Stimulated activated CD4-positive, alpha-beta T cell treated with anti-CD3 and anti-CD28 coated beads, Interleukin-4, amount 100 ng/mL, for 4 hours (primary cell): Measurements from ENCODE around the gene PRR35.

ENCODE experiments used
- DNase-seq, 2 experiments: peaks; one replicate each; pipeline ENCODE4 v3.0.0-alpha.2; 2020

PRR35 gene

DNA sequence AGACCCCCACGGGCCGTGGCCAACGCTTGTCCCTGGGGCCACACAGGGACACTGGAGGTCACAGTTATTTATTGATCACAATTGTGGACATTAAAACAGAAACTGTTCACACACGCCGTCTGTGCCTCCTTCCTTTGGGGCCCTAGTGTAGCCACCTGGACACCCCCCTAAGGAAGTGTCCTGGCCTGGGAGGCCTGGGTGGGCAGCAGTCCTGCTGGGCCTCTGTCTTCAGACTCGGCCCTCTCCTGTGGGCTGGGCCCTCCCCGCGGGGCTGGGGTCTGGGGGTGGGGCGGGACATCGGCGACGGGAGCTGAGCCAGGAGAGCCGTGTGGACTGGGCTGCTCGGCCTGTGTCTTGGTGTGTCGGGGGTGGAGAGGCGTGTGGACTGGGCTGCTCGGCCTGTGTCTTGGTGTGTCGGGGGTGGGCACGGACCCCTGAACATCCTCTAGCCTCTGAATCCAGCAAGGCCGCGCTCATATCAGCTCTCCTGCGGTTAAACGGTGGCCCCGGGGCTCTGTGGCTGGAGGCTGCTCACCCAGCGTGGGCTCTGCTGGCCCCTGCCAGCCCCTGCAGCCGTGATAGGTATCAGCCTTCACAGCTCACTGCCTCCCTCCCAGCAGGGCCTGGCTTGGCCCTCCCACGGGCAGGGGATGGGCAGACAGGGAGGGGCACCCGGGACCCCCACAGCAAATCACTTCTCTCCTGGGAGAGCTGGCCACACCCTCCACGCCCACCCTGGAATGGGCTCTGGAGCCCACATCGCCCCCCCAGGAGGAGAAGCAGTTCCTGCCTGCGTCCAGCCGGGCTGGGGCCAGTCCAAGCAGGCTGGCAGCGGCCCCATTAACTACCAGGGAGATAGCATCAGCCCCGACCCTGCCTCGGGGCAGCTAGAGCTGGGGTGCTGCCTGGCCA lies 5.5 kb downstream of the PRR35 start:
- no peak for DNase-seq

GRCh38 chr16:566475-567372 lies 6.5 kb downstream of the PRR35 start, which contains the start of gene NHLRC4:
TSS of gene NHLRC4 (plus strand) at chr16:567005. CDS start at chr16:568048, 1,043 bp downstream.
- DNase-seq: peak; percentile 21 to 36

DNA sequence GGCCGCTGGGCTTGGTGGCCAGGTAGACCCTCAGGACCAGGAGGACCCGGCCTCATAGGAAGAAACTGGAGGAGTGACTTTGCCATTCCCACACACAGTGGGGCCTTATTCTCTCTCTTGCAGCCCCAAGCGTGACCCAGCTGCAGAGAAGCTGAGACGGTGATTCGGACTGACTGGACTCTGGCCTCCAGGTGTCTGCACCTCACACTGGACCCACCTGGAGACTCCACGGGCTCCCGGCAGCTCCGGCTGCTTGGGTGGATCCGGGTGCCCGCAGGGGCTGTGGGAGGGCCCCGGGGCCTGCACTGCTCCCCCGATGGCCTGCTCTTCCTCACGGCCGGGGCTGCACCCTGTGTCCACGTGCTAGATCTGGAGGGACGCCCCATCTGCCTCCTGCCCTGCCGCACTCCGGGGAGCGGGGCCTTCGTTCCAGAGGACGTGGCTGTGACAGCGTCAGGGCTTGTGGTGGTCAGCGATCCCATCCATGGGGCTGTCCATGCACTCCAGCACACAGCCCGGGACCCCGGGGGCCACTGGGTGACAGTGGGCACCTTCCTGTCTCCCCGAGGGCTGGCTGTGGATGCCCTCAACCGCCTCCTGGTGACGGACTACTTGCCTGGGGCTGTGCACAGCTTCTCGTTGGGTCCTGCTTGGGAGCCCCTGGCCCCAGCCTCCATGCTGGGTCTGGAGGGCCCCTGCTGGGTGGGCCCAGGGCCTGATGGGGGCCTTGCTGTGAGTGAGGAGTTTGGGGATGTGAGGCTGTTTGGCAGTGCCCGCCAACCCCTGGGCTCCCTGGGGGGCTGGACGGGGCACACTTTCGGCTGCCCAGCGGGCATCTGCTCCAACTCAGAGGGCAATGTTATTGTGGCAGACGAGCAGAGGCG lies 7.4 kb downstream of the PRR35 start:
- DNase-seq: no peak

GRCh38 chr16:568401-569258 lies 8.4 kb downstream of the PRR35 start:
- no peak for DNase-seq

DNA sequence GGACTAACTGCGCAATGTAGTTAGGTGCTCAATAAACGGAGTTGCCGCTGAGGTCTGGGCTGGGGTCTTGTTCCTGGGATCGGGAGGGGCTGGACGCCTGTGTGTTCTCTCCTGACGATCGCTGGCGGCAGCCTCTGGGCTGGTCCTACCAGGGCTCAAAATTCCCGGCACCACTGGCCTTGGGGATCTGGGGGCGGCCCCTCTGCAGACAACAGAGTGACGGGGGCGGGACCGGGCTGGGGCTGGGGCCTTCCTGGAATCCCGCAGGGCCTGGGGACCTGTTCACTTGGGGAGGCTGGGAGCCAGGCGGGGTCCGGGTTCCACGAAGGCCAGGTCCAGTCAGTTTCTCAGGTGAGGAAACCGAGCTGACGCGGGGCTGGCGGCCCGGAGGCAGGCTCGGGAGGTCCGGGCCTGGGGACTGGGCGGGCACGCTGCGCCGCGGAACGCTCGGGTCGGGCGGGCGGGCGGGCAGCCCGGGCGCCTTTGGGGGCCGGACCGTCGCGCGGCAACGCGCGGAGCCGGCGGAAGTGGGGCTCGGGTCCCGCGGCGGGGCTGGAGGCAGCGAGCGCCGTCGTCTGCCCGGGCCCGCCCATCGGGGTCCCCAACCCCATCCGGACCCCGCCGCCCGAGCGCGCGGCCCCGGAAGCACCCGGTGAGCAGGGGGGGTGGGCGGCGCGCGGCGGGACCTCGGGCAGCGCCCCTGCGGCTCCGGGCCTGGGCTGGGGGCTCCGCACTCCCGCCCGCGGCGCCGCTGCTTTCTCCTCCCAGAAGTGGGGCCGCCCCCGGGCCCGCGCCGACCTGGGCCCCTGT lies 9.5 kb downstream of the PRR35 start, which contains the start of gene PIGQ:
Gene PIGQ, plus strand, starts transcription at position 524 of the 810 bp plus-strand sequence. CDS start 4,107 bp downstream, outside the sequence.
- DNase-seq: peak; percentile 49 to 68

DNA sequence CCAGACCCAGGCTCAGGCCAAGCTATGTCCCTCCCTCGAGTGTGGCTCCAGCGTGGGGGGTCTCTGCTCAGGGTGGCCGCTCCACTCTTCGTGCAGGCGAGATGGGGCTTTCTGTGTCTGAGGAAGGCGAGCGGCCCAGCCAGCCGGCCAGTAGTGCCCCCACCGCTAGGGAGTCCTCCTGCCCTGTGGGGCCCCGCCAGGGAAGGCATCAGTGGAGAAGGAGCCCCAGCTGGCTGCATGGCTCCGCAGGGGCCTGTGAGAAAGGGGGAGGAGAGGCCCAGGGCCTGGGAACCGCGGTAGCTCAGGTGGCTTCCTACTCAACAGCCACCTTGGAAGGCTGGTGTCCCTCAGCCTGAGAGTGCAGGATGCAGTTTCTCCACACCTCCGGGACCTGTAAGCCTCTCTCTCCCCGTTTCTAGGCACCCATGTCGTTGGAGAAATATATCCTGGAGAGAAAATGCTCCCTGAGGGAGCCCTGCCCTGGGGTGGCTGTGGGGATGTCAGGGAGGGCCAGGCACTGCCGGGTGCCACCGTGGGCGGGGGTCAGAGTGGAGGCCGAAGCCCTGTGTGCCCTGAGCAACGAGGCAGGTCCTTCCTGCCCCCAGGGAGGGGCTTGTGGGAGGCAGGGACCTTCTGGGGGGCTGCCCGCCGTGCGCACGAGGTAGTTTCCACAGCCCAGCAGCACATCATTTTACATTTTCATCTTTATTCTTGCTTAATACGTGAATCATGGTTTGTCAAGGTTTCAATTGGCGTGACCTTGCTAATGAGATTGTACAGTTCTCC lies 12.9 kb downstream of the PRR35 start:
- no peak for DNase-seq

- DNase-seq: no peak
Observed at GRCh38 chr16:574021-574760, 14.0 kb downstream of the PRR35 start.

DNA sequence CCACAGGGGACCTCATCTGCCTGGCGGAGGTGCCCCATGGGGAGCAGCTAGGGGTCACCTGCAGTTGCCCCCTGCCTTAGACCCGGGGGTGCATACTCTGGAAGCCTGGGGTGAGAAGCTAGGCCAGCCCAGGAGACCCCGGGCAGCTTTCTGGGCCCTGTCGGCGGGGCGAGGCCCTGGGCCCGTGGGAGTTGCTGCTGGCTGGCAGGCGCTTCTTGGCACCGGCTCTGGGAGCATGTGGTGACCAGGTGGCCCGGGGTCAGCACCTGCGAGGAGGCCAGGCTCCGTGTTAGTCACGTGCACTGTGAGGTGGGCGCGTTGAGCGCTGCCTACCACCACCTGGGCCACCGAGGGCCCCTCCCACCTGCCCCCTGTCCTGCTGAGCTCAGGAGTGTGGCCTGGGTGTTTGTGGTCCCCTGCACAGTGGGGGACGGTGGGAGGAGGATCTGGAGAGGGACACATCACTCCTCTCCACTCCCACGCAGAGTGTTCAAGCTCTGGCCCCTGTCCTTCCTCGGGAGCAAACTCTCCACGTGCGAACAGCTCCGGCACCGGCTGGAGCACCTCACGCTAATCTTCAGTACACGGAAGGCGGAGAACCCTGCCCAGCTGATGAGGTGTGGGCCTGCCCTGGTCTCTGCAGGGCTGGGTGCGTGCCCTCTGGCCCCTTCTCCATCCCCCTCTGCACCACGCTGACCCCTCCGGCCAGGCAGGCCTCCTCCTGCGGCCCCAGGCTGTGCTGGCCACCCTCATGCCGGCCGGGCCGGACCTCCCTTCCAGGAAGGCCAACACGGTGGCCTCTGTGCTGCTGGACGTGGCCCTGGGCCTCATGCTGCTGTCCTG lies 15.4 kb downstream of the PRR35 start:
- DNase-seq: no peak

DNA sequence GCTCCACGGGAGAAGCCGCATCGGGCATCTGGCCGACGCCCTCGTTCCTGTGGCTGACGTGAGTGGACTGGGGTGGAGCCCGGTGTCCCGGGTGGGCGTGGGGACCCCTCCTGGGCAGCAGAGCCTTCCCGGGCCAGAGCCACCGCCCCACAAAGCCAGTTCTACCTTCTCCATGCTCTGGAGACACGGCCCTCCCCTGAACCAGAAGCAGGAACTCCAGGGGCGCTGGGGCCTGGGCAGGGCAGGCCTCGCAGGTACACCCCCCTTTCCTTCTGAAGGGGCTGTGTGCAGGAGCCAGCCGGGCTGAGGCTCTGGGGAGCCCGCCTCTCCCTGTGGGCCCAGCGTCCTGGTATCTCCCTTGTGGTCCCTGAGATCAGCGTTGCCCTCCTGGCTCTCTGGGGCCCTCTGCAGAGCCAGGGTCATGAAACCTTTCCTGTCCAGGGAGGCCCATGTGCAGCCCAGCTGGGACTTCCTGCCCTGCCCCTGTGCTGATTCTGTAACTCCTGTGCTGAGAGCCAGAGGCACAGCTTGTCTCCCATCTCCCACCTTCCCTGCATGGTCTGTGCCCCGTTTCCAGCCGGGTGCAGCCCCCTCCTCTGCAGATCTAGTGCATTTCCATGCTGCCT lies 16.1 kb downstream of the PRR35 start:
- no peak for DNase-seq

- DNase-seq: no peak
Observed at GRCh38 chr16:576823-577201, 16.6 kb downstream of the PRR35 start.

- no peak for DNase-seq
Observed at GRCh38 chr16:577796-578195, 17.6 kb downstream of the PRR35 start.

DNA sequence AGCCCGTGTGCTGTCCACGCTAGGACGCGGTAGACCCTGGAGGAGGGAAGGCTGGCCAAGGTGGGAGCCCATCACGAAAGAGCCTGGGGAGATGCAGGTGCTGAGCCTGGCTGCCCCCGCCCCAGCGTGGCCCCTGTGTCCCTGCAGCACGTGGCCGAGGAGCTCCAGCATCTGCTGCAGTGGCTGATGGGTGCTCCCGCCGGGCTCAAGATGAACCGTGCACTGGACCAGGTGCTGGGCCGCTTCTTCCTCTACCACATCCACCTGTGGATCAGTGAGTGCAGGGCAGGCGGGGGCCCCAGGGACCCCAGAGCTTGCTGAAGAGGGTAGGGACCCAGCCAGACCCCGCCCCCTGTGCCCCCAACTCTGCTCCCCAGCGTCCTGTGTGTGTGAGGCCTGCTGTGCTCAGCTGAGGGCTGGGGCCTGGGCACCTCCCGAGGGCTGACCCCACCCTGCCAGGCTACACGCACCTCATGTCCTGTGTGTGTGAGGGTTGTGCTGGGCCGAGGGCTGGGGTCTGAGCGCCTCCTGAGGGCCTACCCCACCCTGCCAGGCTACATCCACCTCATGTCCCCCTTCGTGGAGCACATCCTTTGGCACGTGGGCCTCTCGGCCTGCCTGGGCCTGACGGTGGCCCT lies 18.2 kb downstream of the PRR35 start:
- DNase-seq: no peak

GRCh38 chr16:578870-579405 lies 18.7 kb downstream of the PRR35 start:
- peak; percentile 53 to 63 for DNase-seq

GRCh38 chr16:580141-580945 lies 20.1 kb downstream of the PRR35 start:
- no peak for DNase-seq

DNA sequence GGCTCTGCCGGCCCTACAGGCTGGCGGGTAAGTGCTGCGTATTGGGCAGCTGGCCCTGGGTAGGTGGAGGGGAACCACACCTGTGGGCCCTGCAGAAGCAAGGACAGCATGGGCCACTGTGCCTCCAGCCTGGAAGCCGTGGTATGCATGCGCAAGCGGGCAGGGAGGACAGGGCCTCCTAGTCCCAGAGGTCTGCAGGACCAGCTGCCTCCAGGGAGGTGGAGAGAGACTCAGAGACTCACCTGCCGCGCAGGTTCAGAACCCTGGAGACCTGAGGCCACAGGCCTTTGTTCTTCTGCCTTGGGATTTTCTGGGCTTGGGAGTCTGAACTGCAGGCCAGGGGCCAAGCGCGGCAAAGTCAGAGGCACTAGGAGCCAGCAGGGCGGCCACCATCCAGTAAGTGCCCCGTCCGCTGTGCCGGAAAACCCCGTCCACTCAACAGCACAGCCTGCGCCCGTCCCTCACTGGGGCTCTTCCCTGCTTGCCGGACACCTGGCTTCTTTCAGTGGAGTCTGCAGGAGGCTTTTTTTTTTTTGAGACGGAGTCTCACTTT lies 20.8 kb downstream of the PRR35 start:
- no peak for DNase-seq
